ENCODE data around the gene NCS1. TPM values are rescaled to one million over a fixed set of nuclear protein-coding genes. Genes with fewer than 3 reads are reported as not detected.

NCS1 gene
- total RNA-seq, 1 donor from 2014 or later = 26.6 TPM

- Histone ChIP-seq H3K36me3 (ENCODE audit: control insufficient read depth, insufficient read depth, low read length) (no peaks in the 10 kb centered on the region), H3K4me3 (ENCODE audit: low read depth, low read length) (no peak overlapping the region), H3K27me3 (ENCODE audit: control insufficient read depth, insufficient read depth, low read length) (no peaks in the 10 kb centered on the region)
- TF ChIP-seq CTCF (IDR thresholded peaks at IDR 0.05; ENCODE audit: insufficient read depth, low read length, severe bottlenecking) = no peak
- DNase-seq (ENCODE audit: low read depth) (no peak), FAIRE-seq (no peak)
These were observed 6.6 kb upstream of the NCS1 start for GRCh38 chr9:130165579-130165978.

GRCh38 chr9:130166399-130166798 lies 5.8 kb upstream of the NCS1 start:
- DNase-seq (ENCODE audit: low read depth) = no peak

GRCh38 chr9:130167927-130168326 lies 4.3 kb upstream of the NCS1 start:
- TF ChIP-seq CTCF (IDR thresholded peaks at IDR 0.05; ENCODE audit: insufficient read depth, low read length, severe bottlenecking) = no peak
- Histone ChIP-seq H3K27me3 (ENCODE audit: control insufficient read depth, insufficient read depth, low read length) (no peaks in the 10 kb centered on the region), H3K36me3 (ENCODE audit: control insufficient read depth, insufficient read depth, low read length) (no peaks in the 10 kb centered on the region), H3K4me3 (ENCODE audit: low read depth, low read length) (no peak overlapping the region)
- DNase-seq (ENCODE audit: low read depth) (peak; percentile 32), FAIRE-seq (no peak)

More at GRCh38 chr9:130166399-130166798, 5.8 kb upstream of the NCS1 start:
- no peak for FAIRE-seq
- no peaks in the 10 kb centered on the region for H3K36me3 ChIP-seq (ENCODE audit: control insufficient read depth, insufficient read depth, low read length)
- TF ChIP-seq CTCF (IDR thresholded peaks at IDR 0.05; ENCODE audit: insufficient read depth, low read length, severe bottlenecking) = no peak
- H3K27me3 ChIP-seq (ENCODE audit: control insufficient read depth, insufficient read depth, low read length) = no peaks in the 10 kb centered on the region
- H3K4me3 ChIP-seq (ENCODE audit: low read depth, low read length) = no peak overlapping the region

GRCh38 chr9:130171226-130172148 lies 717 bp upstream of the NCS1 start:
- FAIRE-seq (no peak), DNase-seq (ENCODE audit: low read depth) (no peak)
- Histone ChIP-seq H3K27me3 (ENCODE audit: control insufficient read depth, insufficient read depth, low read length) (no peaks in the 10 kb centered on the region), H3K4me3 (ENCODE audit: low read depth, low read length) (peak overlapping the region; percentile 40), H3K36me3 (ENCODE audit: control insufficient read depth, insufficient read depth, low read length) (peaks cover 5% of the 10 kb centered on the region)
- no peak for TF ChIP-seq CTCF (IDR thresholded peaks at IDR 0.05; ENCODE audit: insufficient read depth, low read length, severe bottlenecking)

- no peak for FAIRE-seq
- no peak for DNase-seq (ENCODE audit: low read depth)
- no peaks in the 10 kb centered on the region for H3K27me3 ChIP-seq (ENCODE audit: control insufficient read depth, insufficient read depth, low read length)
- TF ChIP-seq CTCF (IDR thresholded peaks at IDR 0.05; ENCODE audit: insufficient read depth, low read length, severe bottlenecking) = no peak
- peak overlapping the region; percentile 51 for H3K4me3 ChIP-seq (ENCODE audit: low read depth, low read length)
- peaks cover 8% of the 10 kb centered on the region for H3K36me3 ChIP-seq (ENCODE audit: control insufficient read depth, insufficient read depth, low read length)
These were observed 858 bp downstream of the NCS1 start for GRCh38 chr9:130172858-130173665.

All from bronchial epithelial cell (primary cell).